ACC112 (cell line): ENCODE results near the gene ABHD17C.

ENCODE experiments used
- H2AFZ ChIP-seq: fragments of 200-600 bp; sonication (generic); one replicate; pipeline ENCODE4 v1.6.0; 2017; ENCODE audit warnings: antibody characterized with exemption, low read length; ENCODE audit not compliant: unreplicated experiment
- H3K27ac ChIP-seq: fragments of 200-600 bp; sonication (generic); 2 replicates; pipeline ENCODE4 v1.5.1; 2014; ENCODE audit warnings: low read depth, mild to moderate bottlenecking, antibody characterized with exemption, low read length, moderate library complexity
- H3K27me3 ChIP-seq: fragments of 200-600 bp; sonication (generic); 2 replicates; pipeline ENCODE4 v1.6.1; 2014; ENCODE audit warnings: mild to moderate bottlenecking, antibody characterized with exemption, low read length, moderate library complexity, mixed read lengths; ENCODE audit not compliant: insufficient read depth
- H3K36me3 ChIP-seq: fragments of 200-600 bp; sonication (generic); 2 replicates; pipeline ENCODE4 v1.6.1; 2016; ENCODE audit warnings: mild to moderate bottlenecking, antibody characterized with exemption, low read length, moderate library complexity, mixed read lengths; ENCODE audit not compliant: insufficient read depth
- H3K4me1 ChIP-seq: fragments of 200-600 bp; sonication (generic); one replicate; pipeline ENCODE4 v1.6.1; 2016; ENCODE audit warnings: low read length, mixed read lengths; ENCODE audit not compliant: insufficient read depth, unreplicated experiment, control insufficient read depth
- H3K4me3 ChIP-seq: fragments of 200-600 bp; sonication (generic); 2 replicates; pipeline ENCODE4 v1.5.1; 2014; ENCODE audit warnings: mild to moderate bottlenecking, low read depth, low read length
- H3K79me2 ChIP-seq: fragments of 200-600 bp; sonication (generic); one replicate; pipeline ENCODE4 v1.6.0; 2016; ENCODE audit warnings: low read length; ENCODE audit not compliant: control insufficient read depth, unreplicated experiment, insufficient read depth

The ABHD17C gene

GRCh38 chr15:80668546-80669236 lies 26.4 kb upstream of the ABHD17C start:
- Histone ChIP-seq H2AFZ (no peak overlapping the region), H3K36me3 (no peaks in the 10 kb centered on the region), H3K79me2 (no peaks in the 10 kb centered on the region), H3K27ac (no peak overlapping the region), H3K27me3 (no peaks in the 10 kb centered on the region; the same call in 1 of the 2 replicates), H3K4me3 (no peak overlapping the region), H3K4me1 (no peaks in the 10 kb centered on the region)

GRCh38 chr15:80669663-80670273 lies 25.3 kb upstream of the ABHD17C start:
- no peak overlapping the region for H3K27ac ChIP-seq

GRCh38 chr15:80673561-80674244 lies 21.4 kb upstream of the ABHD17C start:
- no peaks in the 10 kb centered on the region for H3K4me1 ChIP-seq
- no peak overlapping the region for H3K4me3 ChIP-seq
- H3K36me3 ChIP-seq, result no peaks in the 10 kb centered on the region
- H2AFZ ChIP-seq, result no peak overlapping the region
- H3K27me3 ChIP-seq, result no peaks in the 10 kb centered on the region; the same call in 1 of the 2 replicates
- no peaks in the 10 kb centered on the region for H3K79me2 ChIP-seq
- no peak overlapping the region for H3K27ac ChIP-seq

More at GRCh38 chr15:80669663-80670273, 25.3 kb upstream of the ABHD17C start:
- Histone ChIP-seq H2AFZ (no peak overlapping the region), H3K4me1 (no peaks in the 10 kb centered on the region), H3K79me2 (no peaks in the 10 kb centered on the region), H3K36me3 (no peaks in the 10 kb centered on the region), H3K27me3 (no peaks in the 10 kb centered on the region; the same call in 1 of the 2 replicates), H3K4me3 (no peak overlapping the region)

GRCh38 chr15:80674245-80674614 lies 20.9 kb upstream of the ABHD17C start:
- Histone ChIP-seq H3K27me3 (no peaks in the 10 kb centered on the region; the same call in 1 of the 2 replicates), H3K27ac (no peak overlapping the region), H3K36me3 (no peaks in the 10 kb centered on the region), H3K4me1 (no peaks in the 10 kb centered on the region), H3K79me2 (no peaks in the 10 kb centered on the region), H3K4me3 (no peak overlapping the region), H2AFZ (no peak overlapping the region)

- Histone ChIP-seq H3K4me1 (no peaks in the 10 kb centered on the region), H3K27me3 (peaks cover 10% of the 10 kb centered on the region; the same call in 1 of the 2 replicates), H3K79me2 (no peaks in the 10 kb centered on the region), H3K4me3 (no peak overlapping the region), H2AFZ (no peak overlapping the region), H3K27ac (no peak overlapping the region), H3K36me3 (no peaks in the 10 kb centered on the region)
These were observed 18.1 kb upstream of the ABHD17C start for GRCh38 chr15:80677041-80677440.

- Histone ChIP-seq H3K27ac (no peak overlapping the region), H3K79me2 (no peaks in the 10 kb centered on the region), H2AFZ (no peak overlapping the region)
These were observed 15.8 kb upstream of the ABHD17C start for GRCh38 chr15:80679167-80679803.

GRCh38 chr15:80679804-80680175 lies 15.3 kb upstream of the ABHD17C start:
- Histone ChIP-seq H3K4me3 (no peak overlapping the region), H2AFZ (no peak overlapping the region), H3K79me2 (no peaks in the 10 kb centered on the region), H3K36me3 (no peaks in the 10 kb centered on the region), H3K27ac (no peak overlapping the region), H3K27me3 (peaks cover 10% of the 10 kb centered on the region; the same call in 1 of the 2 replicates), H3K4me1 (no peaks in the 10 kb centered on the region)

More at GRCh38 chr15:80679167-80679803, 15.8 kb upstream of the ABHD17C start:
- H3K27me3 ChIP-seq, result peaks cover 10% of the 10 kb centered on the region; the same call in 1 of the 2 replicates
- H3K4me1 ChIP-seq, result no peaks in the 10 kb centered on the region
- no peak overlapping the region for H3K4me3 ChIP-seq
- H3K36me3 ChIP-seq, result no peaks in the 10 kb centered on the region

- Histone ChIP-seq H3K36me3 (no peaks in the 10 kb centered on the region), H3K4me1 (no peaks in the 10 kb centered on the region), H2AFZ (no peak overlapping the region), H3K4me3 (no peak overlapping the region), H3K79me2 (no peaks in the 10 kb centered on the region), H3K27me3 (peaks cover 10% of the 10 kb centered on the region; the same call in 1 of the 2 replicates), H3K27ac (no peak overlapping the region)
These were observed 12.9 kb upstream of the ABHD17C start for GRCh38 chr15:80682201-80682600.

GRCh38 chr15:80684697-80685096 lies 10.4 kb upstream of the ABHD17C start:
- Histone ChIP-seq H3K36me3 (no peaks in the 10 kb centered on the region), H2AFZ (no peak overlapping the region), H3K4me3 (no peak overlapping the region), H3K27me3 (peaks cover 10% of the 10 kb centered on the region; the same call in 1 of the 2 replicates), H3K27ac (no peak overlapping the region), H3K4me1 (no peaks in the 10 kb centered on the region), H3K79me2 (no peaks in the 10 kb centered on the region)

GRCh38 chr15:80685628-80686027 lies 9.5 kb upstream of the ABHD17C start:
- H3K27ac ChIP-seq, result no peak overlapping the region
- no peaks in the 10 kb centered on the region for H3K36me3 ChIP-seq
- peaks cover 10% of the 10 kb centered on the region; the same call in 1 of the 2 replicates for H3K27me3 ChIP-seq
- H3K79me2 ChIP-seq, result no peaks in the 10 kb centered on the region
- H3K4me3 ChIP-seq, result no peak overlapping the region
- no peaks in the 10 kb centered on the region for H3K4me1 ChIP-seq
- no peak overlapping the region for H2AFZ ChIP-seq
